Activated CD4-positive, CD25-positive, alpha-beta regulatory T cell treated with anti-CD3 and anti-CD28 coated beads, Interleukin-2, amount 50 U/mL, for 16 hours (primary cell): ENCODE data around the gene OAS1.
A peak's percentile ranks its signal among the peaks of the same experiment; 100 is the strongest.
"Not testable (repeated sequence)": the region's sequence is repeated elsewhere in the genome, so short reads cannot be mapped to it uniquely, and the experiment has no call there.

Source experiments
- DNase-seq: peaks from one replicate; pipeline ENCODE4 v3.0.0-alpha.2; 2020; ENCODE audit warnings: low read depth, low spot score

The OAS1 gene

GRCh38 chr12:112900298-112901145 is 6.2 kb upstream of the OAS1 start:
- DNase-seq = peak; percentile 19

GRCh38 chr12:112901271-112901670 is 5.5 kb upstream of the OAS1 start:
- no peak for DNase-seq

GRCh38 chr12:112904571-112904970 is 2.2 kb upstream of the OAS1 start:
- no peak for DNase-seq

- DNase-seq = no peak
These were observed 1.2 kb upstream of the OAS1 start for GRCh38 chr12:112905451-112906089.

- no peak for DNase-seq
These were observed 824 bp downstream of the OAS1 start for GRCh38 chr12:112907415-112908157.

GRCh38 chr12:112908548-112908947 is 1.8 kb downstream of the OAS1 start:
- no peak for DNase-seq

GRCh38 chr12:112909693-112910092 is 2.9 kb downstream of the OAS1 start:
- no peak for DNase-seq

- DNase-seq = no peak
These were observed 6.4 kb downstream of the OAS1 start for GRCh38 chr12:112913038-112913688.

GRCh38 chr12:112913888-112914287 is 7.1 kb downstream of the OAS1 start:
- not testable (repeated sequence) for DNase-seq

- no peak for DNase-seq
These were observed 9.5 kb downstream of the OAS1 start for GRCh38 chr12:112916270-112916669.

- DNase-seq = no peak
These were observed 12.4 kb downstream of the OAS1 start for GRCh38 chr12:112919121-112919520.

GRCh38 chr12:112924986-112925385 is 18.2 kb downstream of the OAS1 start:
- no peak for DNase-seq

GRCh38 chr12:112926416-112927033 is 19.8 kb downstream of the OAS1 start:
- not testable (repeated sequence) for DNase-seq

- no peak for DNase-seq
These were observed 20.7 kb downstream of the OAS1 start for GRCh38 chr12:112927475-112927874.

GRCh38 chr12:112927925-112928324 is 21.2 kb downstream of the OAS1 start:
- no peak for DNase-seq

- DNase-seq = no peak
These were observed 22.2 kb downstream of the OAS1 start for GRCh38 chr12:112928978-112929377.

- no peak for DNase-seq
These were observed 23.0 kb downstream of the OAS1 start for GRCh38 chr12:112929715-112930114.

- no peak for DNase-seq
These were observed 23.6 kb downstream of the OAS1 start for GRCh38 chr12:112930350-112930749.

GRCh38 chr12:112932485-112933128 is 25.8 kb downstream of the OAS1 start:
- DNase-seq = no peak

GRCh38 chr12:112933129-112933505 is 26.4 kb downstream of the OAS1 start:
- no peak for DNase-seq

GRCh38 chr12:112936264-112936663 is 29.5 kb downstream of the OAS1 start:
- no peak for DNase-seq
